Inferior parietal cortex (tissue), 1 donor: ENCODE results near the gene CRBN.

ENCODE experiments used
- DNase-seq: peaks from one replicate; pipeline ENCODE4 v3.0.0-alpha.2; 2016; ENCODE audit errors: extremely low spot score

CRBN gene

DNA sequence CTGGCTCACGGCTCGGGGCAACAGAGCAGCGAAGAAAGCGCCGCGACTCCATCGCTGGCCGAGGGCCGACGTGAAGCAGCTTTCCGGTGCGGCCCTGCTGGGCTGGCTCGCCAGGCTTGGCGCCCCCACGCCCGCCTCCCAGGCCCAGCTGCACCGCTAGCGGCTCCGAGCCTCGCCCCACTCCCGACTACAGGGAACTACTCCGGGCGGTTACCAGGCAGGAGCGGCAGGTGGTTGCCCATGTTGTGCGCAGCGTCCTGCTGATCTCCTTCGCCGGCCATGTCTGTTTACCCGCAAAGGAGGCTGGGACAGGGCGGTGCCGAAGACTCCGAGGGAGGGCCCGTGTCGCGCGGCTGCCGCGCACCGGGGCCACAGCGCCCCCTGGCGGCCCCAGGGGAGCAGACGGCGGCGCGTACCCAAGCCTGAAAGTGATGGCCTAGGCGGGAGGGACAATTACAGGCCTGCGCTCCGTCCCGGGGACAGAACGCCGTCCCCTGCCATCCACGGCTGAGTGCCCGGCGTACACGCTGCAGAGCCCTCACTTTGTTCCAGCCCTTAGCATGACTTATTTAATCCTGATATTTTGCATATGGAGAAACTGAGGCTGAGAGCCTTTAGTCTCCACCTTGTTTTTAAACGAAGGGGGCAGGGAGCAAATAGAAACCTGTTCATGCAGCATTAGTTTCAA lies at the start of gene CRBN:
CRBN (minus strand) TSS at position 285 of the 688 bp plus-strand sequence; CDS start at position 281, 4 bp downstream.
- peak; percentile 95 for DNase-seq

DNA sequence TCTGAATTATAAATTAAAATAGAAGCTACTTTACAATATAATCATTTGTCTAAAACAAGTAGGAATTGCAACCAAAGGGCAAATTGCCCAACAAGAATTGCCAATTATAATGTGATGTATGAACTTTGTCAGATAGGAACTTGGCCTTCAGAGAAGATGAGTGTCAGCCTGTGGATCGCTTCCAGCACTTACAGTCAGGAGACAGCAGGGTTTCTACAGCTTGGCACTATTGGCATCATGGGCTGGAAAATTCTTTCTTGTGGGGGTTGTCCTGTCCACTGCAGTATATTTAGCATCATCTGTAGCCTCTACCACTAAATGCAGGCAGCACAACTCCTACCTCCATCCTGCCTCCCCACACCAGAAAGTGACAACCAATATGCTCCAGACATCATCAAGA lies 48.1 kb upstream of the CRBN start:
- DNase-seq, result no peak

DNA sequence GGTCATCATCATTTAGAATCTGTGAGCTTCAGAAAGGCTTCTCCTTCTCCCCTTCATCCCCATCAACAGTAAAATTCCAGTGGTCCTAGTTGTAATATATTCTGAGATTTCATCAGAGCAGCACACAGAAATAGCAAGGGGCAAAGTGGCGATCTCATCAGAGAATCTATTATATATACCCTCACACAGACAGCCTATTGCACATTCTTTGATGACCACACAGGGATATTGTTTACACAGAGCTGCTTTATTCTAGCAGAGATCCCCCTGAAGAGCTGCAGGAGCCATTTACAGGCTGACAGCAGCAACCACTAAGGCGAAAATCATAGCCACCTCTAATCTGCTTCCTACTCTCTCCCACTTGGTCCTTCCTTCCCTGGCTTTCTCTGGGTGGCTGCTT lies 42.0 kb upstream of the CRBN start:
- DNase-seq, result no peak

DNA sequence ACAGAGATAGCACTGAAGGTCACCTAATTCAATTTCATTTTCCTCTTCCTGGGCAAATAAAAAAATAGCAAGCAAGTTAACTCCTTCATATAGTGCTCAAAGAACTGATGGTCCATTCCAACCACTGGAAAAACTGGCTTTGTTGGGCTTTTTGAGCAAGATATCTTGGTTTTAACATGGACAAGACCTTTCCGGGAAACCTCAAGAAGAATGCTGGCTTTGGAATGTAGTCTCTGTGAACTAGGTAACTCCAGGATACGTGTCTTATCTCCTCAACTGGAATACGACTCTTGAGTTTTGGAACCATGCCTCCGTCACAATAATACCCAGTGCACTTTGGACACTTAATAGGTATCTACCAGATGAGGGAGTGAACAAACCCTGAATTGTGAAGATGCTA lies 36.9 kb upstream of the CRBN start:
- no peak for DNase-seq

DNA sequence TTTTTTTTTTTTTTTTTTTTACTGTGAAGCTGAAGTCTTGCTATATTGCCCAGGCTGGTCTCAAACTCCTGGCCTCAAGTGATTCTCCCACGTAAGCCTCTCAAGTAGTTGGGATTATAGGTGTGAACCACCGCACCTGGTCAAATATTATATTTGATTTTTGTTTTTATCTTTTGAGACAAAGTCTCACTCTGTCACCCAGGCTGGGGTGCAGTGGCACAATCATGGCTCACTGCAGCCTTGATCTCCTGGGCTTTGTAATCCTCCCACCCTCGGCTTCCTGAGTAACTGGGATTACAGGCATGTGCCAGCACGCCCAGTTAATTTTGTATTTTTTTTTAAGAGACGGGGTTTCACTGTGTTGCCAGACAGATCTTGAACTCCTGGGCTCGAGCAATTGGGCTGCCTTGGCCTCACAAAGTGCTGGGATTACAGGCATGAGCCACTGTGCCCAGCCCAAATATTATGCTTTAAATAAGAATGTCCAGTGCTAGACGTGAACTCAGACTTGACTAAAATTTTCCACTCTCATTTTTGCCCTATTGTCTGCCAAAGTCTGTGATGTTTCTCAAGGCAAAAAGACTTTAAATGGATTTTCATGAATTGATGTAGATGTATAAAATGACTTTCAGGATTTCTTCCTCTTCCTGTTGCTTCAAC lies 33.4 kb upstream of the CRBN start:
- no peak for DNase-seq

DNA sequence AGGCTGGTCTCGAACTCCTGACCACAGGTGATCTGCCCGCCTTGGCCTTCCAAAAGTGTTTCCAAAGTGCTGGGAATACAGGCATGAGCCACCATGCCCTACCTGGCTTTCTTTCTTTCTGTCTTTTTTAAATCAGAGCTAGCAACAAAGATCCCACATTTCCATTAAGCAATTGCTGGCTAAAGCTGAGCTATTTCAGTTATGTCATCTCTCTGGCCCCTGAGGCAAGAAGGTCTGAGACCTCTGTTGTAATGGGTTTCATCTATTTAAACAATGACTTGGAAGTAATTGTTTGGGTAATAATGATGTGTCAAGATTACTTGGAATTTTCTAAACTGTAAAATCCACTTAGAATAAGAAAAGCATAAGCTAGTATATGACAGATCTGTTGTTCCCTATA lies 30.2 kb upstream of the CRBN start:
- DNase-seq, result no peak

DNA sequence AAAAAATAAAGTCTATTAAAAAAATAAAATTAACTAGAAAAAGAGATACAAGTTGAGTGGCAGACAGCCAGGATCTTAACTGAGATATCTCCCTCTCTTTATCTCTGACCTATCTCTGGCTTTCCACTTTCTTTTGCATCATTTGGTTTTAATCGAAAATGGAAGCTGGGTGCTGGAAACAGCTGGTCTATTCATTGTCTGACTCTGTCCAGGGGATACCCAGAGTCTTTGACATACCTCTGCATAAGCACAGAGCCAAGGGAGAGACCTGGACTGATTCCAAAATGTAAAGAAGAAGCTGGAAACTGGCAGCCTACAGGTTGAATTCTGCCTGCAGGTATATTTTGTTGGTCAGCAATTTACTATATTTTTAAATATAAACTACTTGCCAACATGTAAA lies 29.6 kb upstream of the CRBN start:
- no peak for DNase-seq

DNA sequence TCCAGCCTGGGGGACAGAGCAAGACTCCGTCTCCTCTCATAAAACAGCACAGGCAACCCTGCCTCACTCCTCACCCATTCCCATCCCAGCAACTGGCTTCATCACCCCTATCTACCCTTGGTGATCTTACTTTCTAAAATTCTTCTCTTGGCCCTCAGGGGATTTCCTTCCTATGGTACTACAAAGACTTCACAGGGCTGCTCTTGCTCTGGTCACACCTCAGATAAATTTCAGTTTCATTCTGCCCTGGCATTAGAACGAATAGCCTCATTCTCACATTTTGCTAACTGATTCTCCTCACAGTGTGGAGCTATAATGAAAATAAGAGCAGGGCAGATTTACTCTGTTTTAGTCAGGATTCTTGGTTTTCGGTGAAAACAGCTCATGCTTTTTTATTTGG lies 22.1 kb upstream of the CRBN start:
- DNase-seq, result no peak

DNA sequence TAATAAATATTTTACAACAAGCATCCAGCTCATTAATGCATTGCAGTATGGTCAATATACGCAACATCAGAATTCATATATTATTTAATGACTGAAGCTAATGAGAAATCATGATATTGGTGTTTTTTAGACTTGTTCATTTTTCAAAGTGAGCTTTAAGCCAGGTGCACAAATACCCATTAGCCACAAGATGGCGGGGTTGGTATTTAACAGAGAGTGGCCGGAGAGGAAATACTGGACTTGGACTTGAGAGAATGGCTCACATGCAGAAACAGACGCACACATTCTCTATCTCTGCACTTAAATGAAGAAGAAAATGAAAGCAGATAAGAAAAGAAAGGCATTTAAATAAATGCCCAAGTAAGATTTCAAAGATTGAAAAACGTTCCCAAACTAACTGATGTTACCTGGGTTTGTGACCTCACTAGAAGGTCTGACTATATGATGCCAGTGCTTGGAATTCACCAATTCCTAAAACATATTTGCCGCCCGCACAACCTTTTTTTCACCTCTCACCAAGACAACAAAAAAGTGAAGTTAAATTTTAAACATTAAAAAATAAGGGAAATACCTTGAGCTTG lies 21.2 kb upstream of the CRBN start:
- DNase-seq, result peak; percentile 90

DNA sequence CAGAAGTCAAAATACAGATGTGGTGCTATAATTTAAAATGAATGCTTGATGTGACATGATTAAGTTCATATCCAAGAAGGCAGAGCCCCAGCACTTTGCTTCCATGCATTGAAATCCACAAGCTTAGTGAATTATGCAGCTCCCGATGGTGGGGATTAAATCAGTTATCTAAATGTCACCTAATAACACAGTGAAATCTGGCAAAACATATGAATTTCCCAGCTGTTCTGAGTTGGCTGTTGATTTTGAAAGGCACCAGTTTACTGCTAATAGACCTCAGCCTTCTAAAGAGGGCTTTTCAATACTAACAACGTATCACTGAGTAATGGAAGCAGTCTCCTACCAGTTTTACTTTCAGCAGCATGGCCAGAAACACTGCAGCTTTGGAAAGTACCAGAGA lies 19.8 kb upstream of the CRBN start:
- DNase-seq, result no peak

DNA sequence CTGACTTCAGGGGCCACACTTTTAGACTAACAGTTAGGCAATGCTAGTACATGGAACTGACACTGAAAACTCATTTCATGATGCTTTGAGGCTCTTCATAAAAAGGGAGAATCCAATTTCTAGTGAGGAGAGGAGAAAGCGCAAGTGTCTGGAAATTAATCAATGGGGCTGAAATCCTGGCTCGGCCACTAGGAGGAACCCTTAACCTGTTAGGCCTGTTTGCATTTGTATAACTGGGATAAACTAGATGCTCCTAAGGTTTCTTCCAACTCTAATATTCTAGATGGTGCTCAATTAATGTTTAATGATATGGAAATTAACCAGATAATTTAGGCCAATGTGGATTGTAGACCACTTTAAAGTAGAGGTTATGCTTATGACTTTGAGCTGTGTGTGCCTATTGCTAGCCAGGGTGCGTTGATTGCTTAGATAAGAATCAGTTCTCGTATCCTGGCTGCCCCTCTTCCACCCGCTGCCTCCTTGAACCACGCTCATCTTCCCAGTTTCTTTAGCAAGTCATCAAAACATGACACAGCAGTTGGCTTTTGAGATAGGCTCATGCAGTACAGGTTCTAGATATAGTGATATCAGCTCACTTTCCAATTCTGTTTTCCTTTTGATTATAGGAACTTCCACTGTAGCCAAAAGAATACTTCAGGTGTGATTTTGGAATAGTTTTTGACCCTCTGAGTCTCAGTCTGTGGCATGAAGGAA lies 16.8 kb upstream of the CRBN start:
- DNase-seq, result no peak

DNA sequence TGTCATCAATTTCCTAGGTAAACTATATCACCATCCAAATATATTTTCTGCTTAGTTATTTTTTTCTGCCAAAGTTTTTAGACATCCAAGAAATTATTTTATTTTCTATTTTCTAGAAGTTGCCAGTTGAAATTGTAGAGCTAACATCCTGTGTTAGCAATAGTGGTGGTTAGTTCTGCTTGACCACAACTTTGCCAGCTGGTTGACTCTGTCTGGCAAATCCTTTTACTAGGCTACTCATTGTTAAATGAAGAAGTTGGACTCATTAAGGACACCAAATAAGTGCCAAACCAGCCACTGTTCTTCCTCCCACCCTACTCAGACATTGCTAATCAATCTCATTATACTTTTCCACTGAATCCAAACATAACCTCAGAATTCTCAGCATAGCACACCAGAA lies 15.4 kb upstream of the CRBN start:
- DNase-seq, result no peak

DNA sequence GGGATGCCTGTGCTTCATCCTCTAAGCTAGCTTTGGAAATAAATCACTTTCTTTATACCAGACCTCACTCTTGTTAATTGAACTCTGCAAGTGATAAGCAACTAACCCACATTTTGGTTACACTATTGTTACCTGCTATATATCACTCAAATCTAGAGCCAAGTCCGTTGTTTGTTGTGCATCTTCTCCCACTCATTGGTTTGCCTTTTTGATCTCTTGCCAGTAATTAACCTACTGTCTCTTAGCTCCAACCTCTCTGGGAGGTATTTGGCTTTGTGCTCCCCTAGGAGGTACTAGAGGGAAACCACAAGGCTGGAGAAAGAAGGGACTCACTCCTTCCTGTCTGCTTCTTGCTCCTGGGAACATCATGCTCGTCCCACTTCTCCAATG lies 12.8 kb upstream of the CRBN start:
- DNase-seq, result no peak

DNA sequence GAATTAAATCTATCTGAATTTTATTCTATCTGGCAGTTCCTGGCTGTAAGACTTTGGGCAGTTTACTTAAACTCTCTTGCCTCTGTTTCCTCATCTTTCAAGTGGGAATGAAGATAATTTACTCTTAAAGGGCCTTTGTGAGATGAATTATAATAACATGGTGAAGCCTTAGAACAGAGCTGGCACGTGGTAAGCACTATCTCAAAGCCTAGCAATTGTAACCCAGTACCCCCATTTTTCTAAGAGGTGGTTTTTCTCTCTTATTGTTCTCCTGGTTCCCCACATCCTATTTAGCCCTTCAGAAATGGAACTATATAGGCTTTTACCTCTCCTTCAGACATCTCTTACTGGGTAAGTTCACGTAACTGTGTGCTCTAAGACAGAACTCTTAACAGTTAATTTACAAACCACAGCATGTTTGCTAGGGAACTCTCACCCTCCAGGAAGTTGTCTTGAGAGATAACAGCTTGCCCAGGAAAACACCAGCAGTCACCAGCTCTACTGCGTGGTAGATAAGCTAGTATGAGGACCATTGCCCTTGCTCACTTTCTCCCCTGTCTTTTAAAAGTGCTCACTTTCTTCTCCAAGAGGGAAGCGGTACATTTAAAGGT lies 12.3 kb upstream of the CRBN start:
- DNase-seq, result no peak

DNA sequence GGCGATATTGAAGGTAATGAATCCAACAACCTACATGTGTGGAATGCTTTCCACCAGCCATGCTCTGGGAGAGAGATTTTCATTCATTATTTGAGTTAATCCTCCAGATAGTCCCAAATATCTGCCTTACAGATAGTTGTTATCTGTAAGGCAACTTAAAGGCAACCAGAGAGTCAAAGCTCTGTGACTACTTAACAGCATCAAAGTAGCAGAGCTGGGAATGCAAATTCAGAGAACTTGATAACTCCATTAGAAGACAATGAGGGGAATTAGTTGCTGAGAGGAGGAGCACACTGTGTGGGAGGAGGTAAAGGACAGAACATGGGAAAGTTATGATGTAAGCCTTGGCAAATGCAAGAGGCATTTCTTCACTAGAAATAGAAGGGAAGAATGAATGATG lies 10.5 kb upstream of the CRBN start:
- no peak for DNase-seq

DNA sequence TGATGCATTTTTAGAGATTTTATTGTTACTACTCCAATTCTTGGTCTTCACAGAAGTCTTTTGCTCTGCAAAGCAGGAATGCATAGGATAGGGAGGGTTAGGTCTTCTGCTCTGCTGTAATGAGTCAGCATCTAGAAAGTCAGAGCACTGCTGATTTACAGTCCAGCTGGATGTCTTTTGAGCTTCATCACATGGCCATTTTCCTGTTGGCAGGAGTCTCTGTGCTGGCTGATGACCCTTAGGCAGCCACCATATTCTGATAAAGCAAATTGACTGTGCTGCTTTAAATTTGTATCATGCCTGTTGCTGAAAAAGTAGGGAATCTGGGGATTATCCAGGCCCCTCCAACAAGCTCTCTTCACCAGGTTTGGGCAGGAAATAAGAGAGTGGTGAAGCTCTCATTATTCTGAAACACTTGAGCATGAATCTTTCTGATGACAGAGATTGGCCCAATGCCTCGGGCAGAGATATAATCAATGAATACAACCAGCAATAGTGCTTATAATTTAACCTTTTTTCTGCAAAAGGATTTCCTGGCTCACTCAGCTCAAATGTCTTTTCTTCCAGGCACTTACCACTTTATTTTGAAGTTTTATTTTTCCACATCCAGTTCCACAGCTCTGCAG lies 9.7 kb upstream of the CRBN start:
- DNase-seq, result no peak

DNA sequence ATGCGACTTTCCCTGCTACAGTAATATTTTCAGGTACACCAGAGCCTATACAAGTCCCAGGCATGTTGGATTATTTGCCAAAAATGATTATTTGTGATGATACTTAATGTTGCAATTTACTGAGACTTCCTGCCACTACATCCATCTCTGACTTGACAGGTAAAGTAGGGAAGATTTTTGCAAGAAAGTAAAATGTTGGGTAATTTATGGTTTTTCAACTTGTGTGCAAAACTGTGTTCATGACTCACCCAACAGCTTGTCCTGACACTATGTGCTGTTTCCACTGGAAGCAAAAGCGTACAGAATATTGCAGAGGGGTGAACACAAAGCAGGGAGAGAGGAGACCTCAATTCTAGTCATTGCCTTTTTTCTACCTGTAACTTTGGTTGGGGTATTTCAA lies 5.4 kb upstream of the CRBN start:
- no peak for DNase-seq

DNA sequence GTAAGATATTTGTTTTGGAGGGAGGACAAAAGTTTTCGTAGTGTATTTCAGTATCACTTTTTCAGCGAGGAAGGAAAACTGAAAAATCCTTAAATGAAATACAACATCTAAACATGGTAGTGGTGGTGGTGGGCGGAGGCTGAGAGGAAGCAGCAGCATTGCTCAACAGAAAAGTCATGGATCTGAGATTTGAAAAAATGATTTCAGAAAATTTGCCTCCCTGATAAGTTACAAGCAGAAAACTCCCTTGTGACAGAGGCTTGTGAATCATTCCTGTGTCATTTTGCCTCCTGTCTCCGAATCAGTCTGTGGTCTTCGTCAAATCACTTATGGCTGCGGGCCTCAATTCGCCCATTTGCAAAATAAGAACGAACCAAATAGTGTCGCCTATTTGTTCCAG lies 965 bp upstream of the CRBN start:
- no peak for DNase-seq

DNA sequence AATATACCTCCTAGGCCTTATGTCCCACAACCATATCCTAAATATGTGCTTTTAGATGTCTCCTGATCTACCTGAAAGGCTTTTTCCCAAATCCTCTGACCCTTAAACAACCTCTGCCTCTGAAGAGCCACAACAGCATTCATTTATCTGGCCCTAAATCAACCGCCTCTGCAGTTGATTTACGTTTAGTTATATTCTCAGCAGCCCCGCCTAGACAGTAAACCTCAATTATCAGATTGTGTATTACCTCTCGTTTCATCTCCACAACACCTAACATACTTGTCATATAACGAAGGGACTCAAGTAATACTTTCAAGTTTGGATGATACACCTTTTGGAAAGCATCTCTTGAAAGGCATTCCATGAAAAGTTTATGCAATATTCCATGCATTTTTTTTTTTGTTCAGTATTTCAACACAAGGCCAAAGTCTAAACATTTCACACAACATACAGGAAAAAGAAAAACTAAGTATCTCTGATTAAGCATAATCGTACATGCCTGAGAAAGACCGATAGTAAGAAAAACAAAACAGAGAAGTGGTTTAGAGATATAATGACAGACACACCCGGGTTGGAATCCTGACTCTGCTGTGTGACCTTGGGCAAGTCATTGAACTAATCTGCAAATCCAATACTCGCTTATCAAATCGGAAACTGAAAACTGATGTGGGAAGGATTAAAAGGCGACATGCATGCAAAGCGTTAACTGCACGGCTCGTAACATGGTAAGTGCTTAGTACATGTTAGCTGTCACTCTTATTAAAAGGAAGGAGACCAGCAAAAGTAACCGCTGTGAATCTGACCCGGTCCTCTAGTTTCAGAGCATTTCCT lies 778 bp downstream of the CRBN start:
- no peak for DNase-seq

DNA sequence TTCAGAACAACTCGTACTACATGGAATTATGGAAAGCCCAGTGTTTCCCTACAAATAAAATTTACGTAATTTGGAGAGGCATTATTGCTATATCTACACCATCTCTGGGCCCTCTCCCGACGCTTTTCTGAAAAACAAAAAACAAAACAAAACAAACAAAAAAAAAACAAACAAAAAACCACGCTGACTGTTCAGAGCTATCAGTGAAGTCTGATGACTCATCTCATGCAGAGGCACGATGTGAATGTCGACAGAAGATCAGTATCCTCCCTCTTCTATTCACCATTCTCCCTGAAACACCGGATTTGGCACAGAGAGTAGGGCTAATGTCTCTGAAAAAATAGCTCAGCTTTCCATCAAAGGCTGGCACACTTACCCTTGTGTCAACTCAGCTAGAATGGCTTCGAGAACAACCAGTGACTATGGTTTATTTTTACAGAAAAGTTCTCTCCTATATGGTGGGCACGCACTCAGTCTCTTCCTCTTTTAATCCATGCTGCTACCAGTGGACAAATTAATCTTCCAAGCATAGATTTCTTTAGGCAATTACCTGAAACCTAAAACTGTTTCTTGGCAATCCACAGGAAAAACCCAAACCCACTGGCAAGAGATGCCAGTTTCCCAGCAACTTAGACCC lies 1.5 kb downstream of the CRBN start:
- no peak for DNase-seq

DNA sequence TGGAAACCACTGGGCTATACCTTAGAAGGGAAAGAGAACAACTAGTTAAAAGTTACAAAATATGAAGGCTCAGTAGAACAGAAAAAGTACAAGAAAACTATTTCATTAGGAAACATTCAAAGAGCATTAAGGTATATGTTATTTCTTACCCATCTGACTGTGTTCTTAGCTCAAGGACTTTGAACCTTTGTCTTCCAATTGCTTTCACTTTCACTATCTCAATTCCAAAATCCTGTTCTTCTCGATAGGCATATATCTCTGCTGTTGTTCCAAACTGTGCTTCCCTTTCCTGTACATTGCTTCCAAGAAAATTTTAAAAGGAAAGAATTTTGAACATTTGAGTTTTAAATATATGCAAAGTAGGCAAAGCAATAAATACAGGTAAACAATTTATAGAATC lies 6.9 kb downstream of the CRBN start:
- no peak for DNase-seq
